Keratinocyte (primary cell): ENCODE results near the gene EFNB2. TPM values are rescaled to one million over a fixed set of nuclear protein-coding genes. Genes with fewer than 3 reads are reported as not detected.

Experiments
- DNase-seq: peaks from one replicate; pipeline ENCODE4 v3.0.0-alpha.2; 2011; ENCODE audit warnings: low read depth, missing footprints, low spot score
- FAIRE-seq: peaks from 2 replicates; lab custom pipeline; 2011; peaks lifted over from hg19 to GRCh38; lab: Jason Lieb, UNC
- H2AFZ ChIP-seq: 2 replicates; pipeline ENCODE4 v1.6.0; 2012; ENCODE audit warnings: low read length, control low read depth, inconsistent platforms; ENCODE audit not compliant: control insufficient read depth
- H3K27ac ChIP-seq: 2 replicates; pipeline ENCODE4 v1.5.1; 2011; ENCODE audit warnings: low read length; ENCODE audit not compliant: control insufficient read depth, insufficient read depth
- H3K27me3 ChIP-seq: 3 replicates; pipeline ENCODE4 v1.6.0; 2011; ENCODE audit warnings: low read length; ENCODE audit not compliant: control insufficient read depth, insufficient read depth; ENCODE audit errors: extremely low read depth
- H3K36me3 ChIP-seq, 2 experiments: 2 replicates in 1 of 2; 3 replicates in 1 of 2; pipeline ENCODE4 v1.5.1; 2011; ENCODE audit warnings: low read length in 2 of 2, mild to moderate bottlenecking in 1 of 2; ENCODE audit not compliant: control insufficient read depth in 2 of 2, insufficient read depth in 2 of 2; ENCODE audit errors: extremely low read depth in 1 of 2
- H3K4me1 ChIP-seq: 3 replicates; pipeline ENCODE4 v1.5.1; 2011; ENCODE audit warnings: low read length; ENCODE audit not compliant: control insufficient read depth, insufficient read depth; ENCODE audit errors: extremely low read depth
- H3K4me2 ChIP-seq: 3 replicates; pipeline ENCODE4 v1.6.0; 2011; ENCODE audit warnings: low read depth, low read length; ENCODE audit not compliant: control insufficient read depth, insufficient read depth; ENCODE audit errors: extremely low read depth
- H3K4me3 ChIP-seq, 3 experiments: fragments of 200-600 bp in 1 of 3; sonication (generic) in 1 of 3; 2 replicates in 2 of 3; 3 replicates in 1 of 3; pipeline ENCODE4 v1.5.1; 2011 to 2016; ENCODE audit warnings: low read length in 3 of 3, mild to moderate bottlenecking in 3 of 3, control low read depth in 2 of 3, inconsistent platforms in 1 of 3, low read depth in 1 of 3, mixed read lengths in 1 of 3, mixed run types in 1 of 3, moderate library complexity in 1 of 3; ENCODE audit not compliant: control insufficient read depth in 2 of 3, insufficient read depth in 2 of 3; ENCODE audit errors: extremely low read depth in 1 of 3
- H3K79me2 ChIP-seq: 2 replicates; pipeline ENCODE4 v1.6.0; 2012; ENCODE audit warnings: low read length; ENCODE audit not compliant: control insufficient read depth, insufficient read depth
- H3K9ac ChIP-seq: 3 replicates; pipeline ENCODE4 v1.6.0; 2011; ENCODE audit warnings: low read length; ENCODE audit not compliant: control insufficient read depth, insufficient read depth; ENCODE audit errors: extremely low read depth
- H3K9me1 ChIP-seq: 3 replicates; pipeline ENCODE4 v1.6.0; 2011; ENCODE audit warnings: low read length; ENCODE audit not compliant: control insufficient read depth, insufficient read depth; ENCODE audit errors: extremely low read depth
- H3K9me3 ChIP-seq: 2 replicates; pipeline ENCODE4 v1.5.1; 2012; ENCODE audit warnings: low read depth, low read length; ENCODE audit not compliant: control insufficient read depth
- H4K20me1 ChIP-seq: 3 replicates; pipeline ENCODE4 v1.6.0; 2011; ENCODE audit warnings: low read length; ENCODE audit not compliant: control insufficient read depth, insufficient read depth; ENCODE audit errors: extremely low read depth
- EZH2 ChIP-seq: IDR thresholded peaks from one replicate; pipeline ENCODE4 v1.6.1; 2012; ENCODE audit warnings: inconsistent platforms, mild to moderate bottlenecking, low read length, moderate library complexity
- dilution Hi-C: fragments of 300-500 bp; cut with MboI; formaldehyde crosslinking; loops from one replicate; pipeline ENCODE4 v1.7.0; 2020; ENCODE audit warnings: low sequenced_read_pairs; ENCODE audit not compliant: extremely low pct_ligation_motif_present
- polyA plus RNA-seq, 5 experiments: library from polyadenylated mRNA; depleted of rRNA in 3 of 5; stranded (reverse) in 3 of 5; stranded (forward) in 1 of 5; unstranded in 1 of 5; fragments of >200 nt; gene quantifications; 1 replicate in 1 of 5; 2 replicates in 3 of 5; 3 replicates in 1 of 5; pipeline versions ENCODE4 v1.2.1 to v1.2.3, GENCODE V29; 2011 to 2012; ENCODE audit warnings: missing spikeins in 2 of 5, low read depth in 1 of 5, low replicate concordance in 1 of 5
- TF ChIP-seq, protein P1 (sequence below), 3 experiments: IDR thresholded peaks in 1 of 3; conservative IDR thresholded peaks in 1 of 3; optimal IDR thresholded peaks in 1 of 3; 2 replicates in 2 of 3; 3 replicates in 1 of 3; pipeline versions ENCODE3 to v1.5.1; 2011; ENCODE audit warnings: low read length in 3 of 3, mild to moderate bottlenecking in 3 of 3, moderate library complexity in 2 of 3, control low read depth in 1 of 3, inconsistent platforms in 1 of 3; ENCODE audit not compliant: insufficient read depth in 2 of 3; ENCODE audit errors: extremely low read depth in 1 of 3

EFNB2 gene
- polyA plus RNA-seq, 1 donor (not counting 4 experiments of a cell fraction or from before 2014, with no cell fraction given): 38.9 TPM

DNA sequence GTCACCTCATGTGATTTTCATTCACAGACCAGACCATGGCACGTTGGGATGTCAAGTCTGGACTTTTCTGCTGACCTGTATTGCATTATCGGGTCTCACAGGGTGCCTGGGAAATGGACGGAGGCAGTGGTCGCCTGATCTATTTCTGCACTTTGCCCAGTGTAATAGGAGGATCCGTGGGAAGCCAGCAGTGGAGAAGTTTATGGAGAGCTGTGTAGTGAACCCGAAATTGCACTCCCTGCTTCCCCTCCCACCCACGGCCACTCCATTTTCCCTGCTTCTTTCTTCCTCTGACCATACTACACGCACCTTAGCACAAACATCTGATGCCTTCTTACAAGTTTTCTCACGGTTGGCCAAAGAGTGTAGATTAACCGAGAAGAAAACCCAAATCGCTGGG, 16.9 kb downstream of the EFNB2 start:
- H3K4me3 ChIP-seq: no peak overlapping the region
- no peak overlapping the region for H3K4me2 ChIP-seq
- peaks cover 100% of the 10 kb centered on the region for H3K79me2 ChIP-seq
- H3K27ac ChIP-seq: no peak overlapping the region
- no peak overlapping the region for H3K9ac ChIP-seq
- peaks cover 2% of the 10 kb centered on the region for H3K9me1 ChIP-seq
- peaks cover 1 to 5% of the 10 kb centered on the region in 2 experiments for H3K36me3 ChIP-seq
- peaks cover 5% of the 10 kb centered on the region for H4K20me1 ChIP-seq
- no peak for DNase-seq
- no peaks in the 10 kb centered on the region for H3K27me3 ChIP-seq
- no peak for TF ChIP-seq EZH2
- TF ChIP-seq, protein P1, sequence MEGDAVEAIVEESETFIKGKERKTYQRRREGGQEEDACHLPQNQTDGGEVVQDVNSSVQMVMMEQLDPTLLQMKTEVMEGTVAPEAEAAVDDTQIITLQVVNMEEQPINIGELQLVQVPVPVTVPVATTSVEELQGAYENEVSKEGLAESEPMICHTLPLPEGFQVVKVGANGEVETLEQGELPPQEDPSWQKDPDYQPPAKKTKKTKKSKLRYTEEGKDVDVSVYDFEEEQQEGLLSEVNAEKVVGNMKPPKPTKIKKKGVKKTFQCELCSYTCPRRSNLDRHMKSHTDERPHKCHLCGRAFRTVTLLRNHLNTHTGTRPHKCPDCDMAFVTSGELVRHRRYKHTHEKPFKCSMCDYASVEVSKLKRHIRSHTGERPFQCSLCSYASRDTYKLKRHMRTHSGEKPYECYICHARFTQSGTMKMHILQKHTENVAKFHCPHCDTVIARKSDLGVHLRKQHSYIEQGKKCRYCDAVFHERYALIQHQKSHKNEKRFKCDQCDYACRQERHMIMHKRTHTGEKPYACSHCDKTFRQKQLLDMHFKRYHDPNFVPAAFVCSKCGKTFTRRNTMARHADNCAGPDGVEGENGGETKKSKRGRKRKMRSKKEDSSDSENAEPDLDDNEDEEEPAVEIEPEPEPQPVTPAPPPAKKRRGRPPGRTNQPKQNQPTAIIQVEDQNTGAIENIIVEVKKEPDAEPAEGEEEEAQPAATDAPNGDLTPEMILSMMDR (optimal IDR thresholded peaks at IDR 0.05 in 1 of 3, IDR thresholded peaks at IDR 0.05 in 1 of 3, conservative IDR thresholded peaks at IDR 0.05 in 1 of 3; ENCODE audit: extremely low read depth in 1 of 3, insufficient read depth in 2 of 3, low read length in 3 of 3): no peak
- peaks cover 57% of the 10 kb centered on the region for H3K4me1 ChIP-seq
- dilution Hi-C loops: no loop called here
- FAIRE-seq: no peak
- H3K9me3 ChIP-seq: no peaks in the 10 kb centered on the region
- no peak overlapping the region for H2AFZ ChIP-seq

DNA sequence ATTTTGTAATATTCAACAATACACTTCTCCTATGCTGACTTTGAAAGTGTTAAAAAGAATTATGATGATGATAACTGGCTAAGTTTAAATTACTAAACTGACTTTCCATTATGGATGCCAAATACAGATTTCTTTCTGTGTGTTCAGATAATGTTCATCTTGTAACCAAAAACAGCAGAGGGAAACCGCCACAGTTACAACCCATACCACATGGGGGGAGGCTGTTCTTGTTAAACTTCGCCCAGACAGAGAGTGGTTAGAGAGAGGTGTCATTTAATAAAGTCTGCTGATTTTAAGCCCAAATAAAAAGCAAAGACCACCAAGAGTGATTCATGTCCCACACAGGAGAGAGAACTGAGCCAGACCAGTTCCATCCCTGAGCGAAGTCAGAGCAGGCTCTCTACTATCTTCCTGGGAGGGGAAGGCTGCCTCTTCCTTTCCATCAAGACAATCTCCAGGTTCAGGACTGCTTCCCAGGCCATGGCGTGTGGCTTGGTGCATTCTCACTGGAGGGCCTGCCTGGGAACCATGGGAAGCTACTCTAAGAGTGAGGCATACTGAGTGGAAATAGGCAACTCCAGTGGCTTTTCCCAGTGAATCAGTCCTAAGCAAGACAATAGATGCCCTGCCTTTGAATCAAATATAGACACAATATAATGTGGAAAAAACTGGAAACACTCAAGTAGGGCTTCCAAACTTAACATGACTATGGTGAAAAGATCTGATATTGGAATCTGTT, 18.2 kb downstream of the EFNB2 start:
- Histone ChIP-seq H3K9me3 (no peaks in the 10 kb centered on the region), H4K20me1 (no peaks in the 10 kb centered on the region), H3K27ac (peak overlapping the region; percentile 15), H3K4me1 (peaks cover 54% of the 10 kb centered on the region), H3K4me2 (no peak overlapping the region), H3K9me1 (no peaks in the 10 kb centered on the region), H3K27me3 (no peaks in the 10 kb centered on the region), H3K79me2 (peaks cover 100% of the 10 kb centered on the region), H3K9ac (no peak overlapping the region), H2AFZ (no peak overlapping the region), H3K36me3 (peaks cover 1 to 5% of the 10 kb centered on the region in 2 experiments), H3K4me3 (no peak overlapping the region)
- no peak for DNase-seq
- FAIRE-seq: peak; percentile 13
- TF ChIP-seq, protein P1 (optimal IDR thresholded peaks at IDR 0.05 in 1 of 3, IDR thresholded peaks at IDR 0.05 in 1 of 3, conservative IDR thresholded peaks at IDR 0.05 in 1 of 3; ENCODE audit: extremely low read depth in 1 of 3, insufficient read depth in 2 of 3, low read length in 3 of 3): no peak
- TF ChIP-seq EZH2: no peak
- dilution Hi-C loops: no loop called here
